HG02798 (cell line): Measurements from ENCODE around the gene C2.
"Not testable (repeated sequence)": the region's sequence is repeated elsewhere in the genome, so short reads cannot be mapped to it uniquely, and the experiment has no call there.

Experiments
- ATAC-seq: cut with Tn5 transposase; IDR thresholded peaks from one replicate; pipeline ENCODE4 v1.9.1; 2021; ENCODE audit warnings: mild to moderate bottlenecking; ENCODE audit not compliant: unreplicated experiment, poor library complexity

Gene C2

DNA sequence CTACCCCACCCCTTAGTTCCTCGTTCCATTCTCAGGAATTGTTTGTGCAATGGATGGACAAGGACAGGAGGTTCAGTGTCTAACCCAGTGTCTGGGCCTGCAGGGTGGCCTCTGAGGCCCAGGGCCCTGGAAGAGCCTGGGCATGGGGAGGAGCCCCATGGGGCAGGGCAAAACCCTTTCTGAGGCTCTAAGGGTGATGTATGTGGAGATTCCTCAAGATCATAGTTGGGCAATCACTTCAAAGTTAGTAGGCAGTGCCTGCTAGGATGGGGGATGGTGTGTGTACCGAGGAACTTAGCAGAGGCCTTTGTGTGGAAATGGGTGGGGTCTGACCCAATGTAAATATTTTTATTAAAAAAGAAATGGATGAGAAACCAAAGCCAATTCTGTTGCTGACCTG is 6.7 kb upstream of the C2 start:
- ATAC-seq: no peak

DNA sequence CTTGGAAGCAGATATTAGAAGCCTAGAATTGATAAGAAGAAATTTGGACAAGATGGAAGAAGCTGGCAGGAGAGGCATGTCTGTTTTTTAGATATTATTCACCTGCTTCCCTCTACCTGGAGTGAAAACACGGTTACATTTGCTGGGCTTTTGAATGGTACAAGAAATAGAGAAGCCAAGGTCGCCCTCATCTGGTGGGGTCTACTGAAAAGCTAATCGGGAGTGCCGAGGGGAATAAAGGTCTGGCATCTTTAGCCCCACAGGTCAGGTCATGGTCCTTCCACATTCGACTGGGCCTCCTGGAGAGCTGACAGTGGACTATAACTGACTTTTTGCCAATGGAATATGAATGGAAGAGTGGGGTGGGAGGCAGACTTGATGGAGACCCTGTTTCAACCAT is 4.6 kb upstream of the C2 start:
- no peak for ATAC-seq

DNA sequence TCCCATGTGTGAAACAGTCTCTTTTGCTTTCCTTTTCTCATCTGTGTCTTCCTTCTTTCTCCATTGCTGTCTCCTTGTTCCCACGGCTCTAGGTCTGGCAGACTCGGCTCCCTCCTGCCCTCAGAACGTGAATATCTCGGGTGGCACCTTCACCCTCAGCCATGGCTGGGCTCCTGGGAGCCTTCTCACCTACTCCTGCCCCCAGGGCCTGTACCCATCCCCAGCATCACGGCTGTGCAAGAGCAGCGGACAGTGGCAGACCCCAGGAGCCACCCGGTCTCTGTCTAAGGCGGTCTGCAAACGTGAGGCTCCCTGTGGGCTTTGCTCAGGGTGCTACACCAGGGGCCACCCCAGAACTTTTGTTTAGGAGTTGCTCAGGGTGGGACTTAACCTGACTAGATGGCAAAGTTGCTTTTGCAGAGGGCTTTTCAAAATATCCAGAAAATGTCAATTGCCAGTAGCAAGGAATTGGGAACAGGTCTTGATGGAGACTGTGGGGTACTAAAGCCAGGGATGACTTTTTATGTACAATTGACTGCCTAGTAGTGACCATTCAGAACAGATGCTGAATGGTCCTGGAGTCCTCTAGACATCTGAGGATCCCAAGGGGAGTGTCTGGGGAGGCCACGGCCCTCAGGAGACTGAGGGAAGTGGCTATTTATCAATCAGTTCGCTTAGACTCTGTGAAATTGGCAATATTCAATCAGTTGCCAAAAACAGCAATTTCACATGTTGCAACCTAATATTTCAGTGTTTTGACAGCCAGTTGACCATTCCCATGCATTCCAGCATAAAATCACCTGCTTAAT is 550 bp downstream of the C2 start:
- no peak for ATAC-seq

GRCh38 chr6:31928672-31928939 is 1.1 kb downstream of the C2 start:
- no peak for ATAC-seq

- ATAC-seq: no peak
Measured at GRCh38 chr6:31930962-31931361, 3.4 kb downstream of the C2 start.

DNA sequence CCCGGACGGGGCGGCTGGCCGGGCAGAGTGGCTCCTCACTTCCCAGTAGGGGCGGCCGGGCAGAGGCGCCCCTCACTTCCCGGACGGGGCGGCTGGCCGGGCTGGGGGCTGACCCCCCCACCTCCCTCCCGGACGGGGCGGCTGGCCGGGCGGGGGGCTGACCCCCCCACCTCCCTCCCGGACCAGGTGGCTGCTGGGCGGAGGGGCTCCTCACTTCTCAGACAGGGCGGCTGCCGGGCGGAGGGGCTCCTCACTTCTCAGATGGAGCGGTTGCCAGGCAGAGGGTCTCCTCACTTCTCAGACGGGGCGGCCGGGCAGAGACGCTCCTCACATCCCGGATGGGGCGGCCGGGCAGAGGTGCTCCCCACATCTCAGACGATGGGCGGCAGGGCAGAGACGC is 4.6 kb downstream of the C2 start:
- ATAC-seq: not testable (repeated sequence)

GRCh38 chr6:31933537-31933936 is 6.0 kb downstream of the C2 start:
- no peak for ATAC-seq

DNA sequence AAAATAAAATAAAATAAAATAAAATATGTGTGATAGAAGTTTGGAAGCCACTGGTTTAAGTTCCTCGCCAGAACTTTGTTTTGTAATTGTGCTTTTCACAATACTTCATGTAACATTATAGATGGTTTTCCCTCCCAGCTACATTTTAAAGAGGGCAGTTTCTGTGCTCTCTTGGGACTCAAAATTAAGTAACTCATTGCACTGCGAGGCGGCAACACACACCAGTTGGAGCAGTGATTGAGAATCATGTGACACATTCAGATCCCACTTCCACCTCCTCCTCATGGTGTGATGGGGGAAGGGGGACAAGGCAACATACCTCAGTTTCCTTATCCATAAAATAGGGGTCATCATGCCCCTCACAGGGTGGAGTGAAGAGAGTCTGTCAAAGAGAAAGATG is 7.5 kb downstream of the C2 start:
- no peak for ATAC-seq

DNA sequence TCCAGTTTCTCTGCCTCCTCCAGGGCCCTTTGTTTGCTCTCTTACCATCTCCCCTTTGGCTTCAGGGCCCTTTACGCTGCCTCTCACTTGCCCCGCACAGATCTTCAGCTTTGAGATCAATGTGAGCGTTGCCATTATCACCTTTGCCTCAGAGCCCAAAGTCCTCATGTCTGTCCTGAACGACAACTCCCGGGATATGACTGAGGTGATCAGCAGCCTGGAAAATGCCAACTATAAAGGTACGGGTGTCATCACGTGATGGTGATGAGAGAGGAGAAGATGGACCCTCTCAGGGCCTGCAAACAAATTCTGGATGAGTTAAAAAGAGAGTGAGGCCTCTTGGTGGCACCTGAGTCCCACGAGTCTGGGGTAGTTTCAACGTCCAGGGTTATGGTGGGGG is 8.3 kb downstream of the C2 start:
- ATAC-seq: no peak

DNA sequence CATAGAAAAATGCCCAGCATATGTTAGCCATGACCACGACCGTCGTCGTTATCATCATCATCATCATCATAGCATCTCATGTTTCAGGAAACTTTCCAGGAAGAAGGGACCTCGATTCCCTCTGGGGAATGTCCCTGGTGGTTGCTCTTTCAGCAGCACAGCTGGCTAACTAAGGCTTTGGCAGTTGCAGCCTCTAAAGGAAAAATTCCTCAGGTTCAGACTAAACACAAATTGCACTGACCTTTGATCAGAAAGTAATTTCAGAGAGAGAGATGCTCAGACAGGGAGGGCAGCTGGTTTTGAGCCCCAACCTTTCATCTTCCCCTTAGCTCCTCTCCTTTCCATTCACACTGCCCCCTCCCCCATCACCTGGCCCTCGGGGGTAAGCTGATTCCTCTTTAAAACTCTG is 12.7 kb downstream of the C2 start:
- no peak for ATAC-seq

DNA sequence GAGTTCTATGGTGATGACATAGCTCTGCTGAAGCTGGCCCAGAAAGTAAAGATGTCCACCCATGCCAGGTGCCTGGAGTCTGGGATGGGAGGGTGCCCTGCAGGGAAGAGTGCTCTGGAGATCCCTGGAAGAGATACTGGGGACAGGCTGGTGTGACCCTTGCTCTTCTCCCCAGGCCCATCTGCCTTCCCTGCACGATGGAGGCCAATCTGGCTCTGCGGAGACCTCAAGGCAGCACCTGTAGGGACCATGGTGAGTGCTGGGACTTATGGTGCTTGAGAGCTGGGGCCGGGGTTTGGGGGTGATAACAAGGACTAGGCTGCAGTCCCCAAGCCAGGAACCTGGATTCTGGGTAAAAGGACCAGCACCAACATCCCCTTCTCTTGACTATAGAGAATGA is 16.2 kb downstream of the C2 start:
- no peak for ATAC-seq

DNA sequence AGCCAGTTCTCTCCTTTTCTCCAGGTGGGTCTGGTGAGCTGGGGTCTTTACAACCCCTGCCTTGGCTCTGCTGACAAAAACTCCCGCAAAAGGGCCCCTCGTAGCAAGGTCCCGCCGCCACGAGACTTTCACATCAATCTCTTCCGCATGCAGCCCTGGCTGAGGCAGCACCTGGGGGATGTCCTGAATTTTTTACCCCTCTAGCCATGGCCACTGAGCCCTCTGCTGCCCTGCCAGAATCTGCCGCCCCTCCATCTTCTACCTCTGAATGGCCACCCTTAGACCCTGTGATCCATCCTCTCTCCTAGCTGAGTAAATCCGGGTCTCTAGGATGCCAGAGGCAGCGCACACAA is 17.6 kb downstream of the C2 start:
- ATAC-seq: no peak

DNA sequence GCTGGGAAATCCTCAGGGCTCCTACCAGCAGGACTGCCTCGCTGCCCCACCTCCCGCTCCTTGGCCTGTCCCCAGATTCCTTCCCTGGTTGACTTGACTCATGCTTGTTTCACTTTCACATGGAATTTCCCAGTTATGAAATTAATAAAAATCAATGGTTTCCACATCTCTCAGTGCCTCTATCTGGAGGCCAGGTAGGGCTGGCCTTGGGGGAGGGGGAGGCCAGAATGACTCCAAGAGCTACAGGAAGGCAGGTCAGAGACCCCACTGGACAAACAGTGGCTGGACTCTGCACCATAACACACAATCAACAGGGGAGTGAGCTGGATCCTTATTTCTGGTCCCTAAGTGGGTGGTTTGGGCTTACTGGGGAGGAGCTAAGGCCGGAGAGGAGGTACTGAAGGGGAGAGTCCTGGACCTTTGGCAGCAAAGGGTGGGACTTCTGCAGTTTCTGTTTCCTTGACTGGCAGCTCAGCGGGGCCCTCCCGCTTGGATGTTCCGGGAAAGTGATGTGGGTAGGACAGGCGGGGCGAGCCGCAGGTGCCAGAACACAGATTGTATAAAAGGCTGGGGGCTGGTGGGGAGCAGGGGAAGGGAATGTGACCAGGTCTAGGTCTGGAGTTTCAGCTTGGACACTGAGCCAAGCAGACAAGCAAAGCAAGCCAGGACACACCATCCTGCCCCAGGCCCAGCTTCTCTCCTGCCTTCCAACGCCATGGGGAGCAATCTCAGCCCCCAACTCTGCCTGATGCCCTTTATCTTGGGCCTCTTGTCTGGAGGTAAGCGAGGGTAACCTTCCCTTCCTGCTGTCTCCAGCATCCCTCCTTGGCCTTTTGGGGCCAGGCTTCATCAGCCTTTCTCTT is 18.2 kb downstream of the C2 start, which contains the start of gene CFB:
Gene CFB, plus strand, starts transcription at position 589 of the 863 bp plus-strand sequence. Its CDS starts 127 bp downstream, at position 716.
- ATAC-seq: no peak

DNA sequence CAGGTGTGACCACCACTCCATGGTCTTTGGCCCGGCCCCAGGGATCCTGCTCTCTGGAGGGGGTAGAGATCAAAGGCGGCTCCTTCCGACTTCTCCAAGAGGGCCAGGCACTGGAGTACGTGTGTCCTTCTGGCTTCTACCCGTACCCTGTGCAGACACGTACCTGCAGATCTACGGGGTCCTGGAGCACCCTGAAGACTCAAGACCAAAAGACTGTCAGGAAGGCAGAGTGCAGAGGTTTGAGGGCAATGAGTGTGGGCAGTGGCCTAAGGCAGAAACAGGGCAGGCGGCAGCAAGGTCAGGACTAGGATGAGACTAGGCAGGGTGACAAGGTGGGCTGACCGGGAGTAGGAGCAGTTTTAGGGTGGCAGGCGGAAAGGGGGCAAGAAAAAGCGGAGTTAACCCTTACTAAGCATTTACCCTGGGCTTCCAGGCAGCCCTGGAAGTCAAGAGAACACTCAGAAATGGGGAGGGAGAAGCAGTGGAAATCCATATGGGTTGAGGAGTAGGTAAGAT is 18.9 kb downstream of the C2 start:
- ATAC-seq: no peak

DNA sequence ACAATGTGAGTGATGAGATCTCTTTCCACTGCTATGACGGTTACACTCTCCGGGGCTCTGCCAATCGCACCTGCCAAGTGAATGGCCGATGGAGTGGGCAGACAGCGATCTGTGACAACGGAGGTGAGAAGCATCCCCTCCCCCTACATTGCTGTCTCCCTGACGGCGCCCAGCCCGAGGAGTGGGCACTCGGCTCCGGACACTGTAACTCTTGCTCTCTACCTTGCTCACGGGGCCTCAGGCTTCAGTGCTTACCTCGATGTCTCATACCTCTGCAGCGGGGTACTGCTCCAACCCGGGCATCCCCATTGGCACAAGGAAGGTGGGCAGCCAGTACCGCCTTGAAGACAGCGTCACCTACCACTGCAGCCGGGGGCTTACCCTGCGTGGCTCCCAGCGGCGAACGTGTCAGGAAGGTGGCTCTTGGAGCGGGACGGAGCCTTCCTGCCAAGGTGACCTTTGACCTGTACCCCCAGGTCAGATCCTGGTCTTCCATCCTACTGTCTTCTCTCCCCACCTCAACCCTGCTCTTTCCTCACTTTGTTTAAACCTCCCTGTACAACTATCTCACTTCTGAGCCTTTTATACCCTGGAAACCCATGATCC is 19.7 kb downstream of the C2 start:
- no peak for ATAC-seq

- no peak for ATAC-seq
Measured at GRCh38 chr6:31947864-31948263, 20.3 kb downstream of the C2 start.

GRCh38 chr6:31948306-31948705 is 20.8 kb downstream of the C2 start:
- no peak for ATAC-seq

GRCh38 chr6:31948753-31949413 is 21.4 kb downstream of the C2 start:
- no peak for ATAC-seq

DNA sequence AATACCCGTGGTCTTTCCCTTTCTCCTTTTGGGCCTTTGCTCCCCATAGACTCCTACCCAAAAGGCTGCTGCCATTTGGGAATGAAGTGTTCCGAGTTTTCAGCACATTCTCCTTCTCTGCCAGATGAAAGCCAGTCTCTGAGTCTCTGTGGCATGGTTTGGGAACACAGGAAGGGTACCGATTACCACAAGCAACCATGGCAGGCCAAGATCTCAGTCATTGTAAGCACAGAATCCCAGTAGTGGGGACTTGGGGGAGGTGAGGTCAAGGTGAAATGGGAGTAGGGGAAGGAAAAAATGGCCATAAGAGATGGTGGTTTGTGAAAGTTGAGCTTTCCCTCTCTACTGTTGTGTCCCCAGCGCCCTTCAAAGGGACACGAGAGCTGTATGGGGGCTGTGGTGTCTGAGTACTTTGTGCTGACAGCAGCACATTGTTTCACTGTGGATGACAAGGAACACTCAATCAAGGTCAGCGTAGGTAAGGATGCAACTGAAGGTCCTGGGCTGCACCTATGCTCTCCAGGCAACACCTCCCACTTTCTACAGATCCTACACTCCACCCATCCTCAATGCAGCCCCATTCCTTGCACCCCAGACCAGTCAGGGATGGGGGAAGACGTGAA is 22.5 kb downstream of the C2 start:
- no peak for ATAC-seq

GRCh38 chr6:31952140-31952805 is 24.8 kb downstream of the C2 start:
- no peak for ATAC-seq
